Activated CD4-positive, alpha-beta T cell treated with anti-CD3 and anti-CD28 coated beads, Interleukin-2, amount 50 U/mL, for 24 hours (primary cell): ENCODE data around the gene PIP5K1C.
"Not testable (repeated sequence)": the region's sequence is repeated elsewhere in the genome, so short reads cannot be mapped to it uniquely, and the experiment has no call there.

ENCODE experiments used
- DNase-seq, 2 donors: peaks; one replicate each; pipeline ENCODE4 v3.0.0-alpha.2; 2020; ENCODE audit warnings: low read depth in 1 of 2, low spot score in 1 of 2

Gene PIP5K1C

GRCh38 chr19:3628766-3629165 lies 71.5 kb downstream of the PIP5K1C start:
- not testable (repeated sequence) for DNase-seq

- DNase-seq, result no peak
Measured at GRCh38 chr19:3627351-3627723, 72.9 kb downstream of the PIP5K1C start.

GRCh38 chr19:3626473-3627350 lies 73.6 kb downstream of the PIP5K1C start, which contains the start of gene CACTIN:
TSS of gene CACTIN (minus strand) at chr19:3626790. CDS start at chr19:3626762, 28 bp downstream.
- DNase-seq, result peak; percentile 98

GRCh38 chr19:3625996-3626472 lies 74.2 kb downstream of the PIP5K1C start:
- DNase-seq, result no peak

GRCh38 chr19:3623716-3624115 lies 76.6 kb downstream of the PIP5K1C start:
- DNase-seq, result no peak

GRCh38 chr19:3622224-3622623 lies 78.0 kb downstream of the PIP5K1C start:
- DNase-seq, result no peak

GRCh38 chr19:3621689-3622088 lies 78.6 kb downstream of the PIP5K1C start:
- no peak for DNase-seq

GRCh38 chr19:3620817-3621547 lies 79.3 kb downstream of the PIP5K1C start:
- DNase-seq, result no peak

- DNase-seq, result no peak
Measured at GRCh38 chr19:3620145-3620816, 80.0 kb downstream of the PIP5K1C start.

GRCh38 chr19:3619631-3620012 lies 80.6 kb downstream of the PIP5K1C start:
- no peak for DNase-seq

- DNase-seq, result no peak
Measured at GRCh38 chr19:3618811-3619630, 81.2 kb downstream of the PIP5K1C start.

- DNase-seq, result peak; percentile 23 to 40
Measured at GRCh38 chr19:3618144-3618810, 82.0 kb downstream of the PIP5K1C start.

- no peak for DNase-seq
Measured at GRCh38 chr19:3617463-3617862, 82.8 kb downstream of the PIP5K1C start.

- no peak for DNase-seq
Measured at GRCh38 chr19:3615524-3616135, 84.6 kb downstream of the PIP5K1C start.

GRCh38 chr19:3614858-3615505 lies 85.3 kb downstream of the PIP5K1C start:
- DNase-seq, result no peak

GRCh38 chr19:3613818-3614661 lies 86.2 kb downstream of the PIP5K1C start:
- DNase-seq, result no peak

GRCh38 chr19:3612901-3613741 lies 87.1 kb downstream of the PIP5K1C start:
- no peak for DNase-seq
